Measurements from ENCODE around the gene MARCHF3. TPM values are rescaled to one million over a fixed set of nuclear protein-coding genes. Genes with fewer than 3 reads are reported as not detected.

The MARCHF3 gene
- total and polyA plus RNA-seq, 2 donors (not counting 3 experiments of a cell fraction or from before 2014, with no cell fraction given) = 31.9 to 35.0 TPM

GRCh38 chr5:126976520-126977172, 53.7 kb downstream of the MARCHF3 start:
- no peak overlapping the region for H3K27ac ChIP-seq (ENCODE audit: insufficient read depth, low read depth, low read length)
- ChIA-PET CTCF (interaction anchor here (1.5 kb wide), 1 partner anchor 138 kb away, joined by 3 read pairs; no protein-coding TSS in a partner anchor), POLR2A (interaction anchor here (0.6 kb wide), 1 partner anchor 14 kb away, joined by 4 read pairs; no protein-coding TSS in a partner anchor)
- peaks cover 13% of the 10 kb centered on the region for H3K4me1 ChIP-seq (ENCODE audit: control insufficient read depth, extremely low read depth, insufficient read depth, low read length)
- H3K4me3 ChIP-seq (replicated peaks in 1 of 3; ENCODE audit: insufficient read depth in 1 of 3, low read depth in 1 of 3, low read length in 3 of 3) = no peak overlapping the region
- peaks cover 59% of the 10 kb centered on the region for H3K79me2 ChIP-seq (ENCODE audit: control insufficient read depth, insufficient read depth, low read length)
- no peak overlapping the region for H2AFZ ChIP-seq (ENCODE audit: low read depth, low read length)
- no peak for DNase-seq (ENCODE audit: low read depth, low spot score)
- TF ChIP-seq POLR2AphosphoS5 (IDR thresholded peaks at IDR 0.05; ENCODE audit: insufficient read depth, low read depth, low read length) (no peak), FOS (IDR thresholded peaks at IDR 0.05; ENCODE audit: borderline replicate concordance, insufficient read depth, low read length) (no peak), JUN (IDR thresholded peaks at IDR 0.05; ENCODE audit: borderline replicate concordance, insufficient read depth, insufficient read length, low read depth) (no peak), MYC (IDR thresholded peaks at IDR 0.05; ENCODE audit: low read depth, low read length) (no peak), CTCF (IDR thresholded peaks at IDR 0.05; ENCODE audit: extremely low read depth in 1 of 2, insufficient read depth in 1 of 2, low read depth in 1 of 2, low read length in 2 of 2) (no peak), MAX (IDR thresholded peaks at IDR 0.05; ENCODE audit: insufficient read depth, insufficient read length) (no peak), POLR2A (IDR thresholded peaks at IDR 0.05; ENCODE audit: low read depth, low read length) (no peak), EZH2 (IDR thresholded peaks at IDR 0.05; ENCODE audit: borderline replicate concordance, low read depth, low read length, severe bottlenecking) (no peak), GATA2 (IDR thresholded peaks at IDR 0.05; ENCODE audit: insufficient read depth, insufficient read length, low read depth, low read length) (no peak)
- no peaks in the 10 kb centered on the region for H4K20me1 ChIP-seq (replicated peaks; ENCODE audit: control insufficient read depth, extremely low read depth, insufficient read depth, low read length)
- dilution Hi-C loops (cut with MboI; ENCODE audit: extremely low pct_ligation_motif_present, low sequenced_read_pairs) (no loop called here), intact Hi-C loops (cut with micrococcal nuclease) (no loop called here)
- FAIRE-seq = no peak
- no peak overlapping the region for H3K9ac ChIP-seq (replicated peaks; ENCODE audit: extremely low read depth, insufficient read depth, low read length)
- no peak overlapping the region for H3K4me2 ChIP-seq (ENCODE audit: insufficient read depth, low read length)
- H3K9me3 ChIP-seq (replicated peaks; ENCODE audit: control insufficient read depth, insufficient read depth, low read length) = no peaks in the 10 kb centered on the region
- no TSS peak for BruUV-seq (replicated peaks)
- no peaks in the 10 kb centered on the region for H3K27me3 ChIP-seq (ENCODE audit: control insufficient read depth in 2 of 2, insufficient read depth in 2 of 2, low read length in 2 of 2)
- no peaks in the 10 kb centered on the region for H3K36me3 ChIP-seq (ENCODE audit: control insufficient read depth in 2 of 2, extremely low read depth in 1 of 2, insufficient read depth in 2 of 2, low read length in 2 of 2)
- no peaks in the 10 kb centered on the region for H3K9me1 ChIP-seq (replicated peaks; ENCODE audit: control insufficient read depth, extremely low read depth, insufficient read depth, low read length)

All from endothelial cell of umbilical vein (primary cell).